GM12878 (cell line): ENCODE data around the gene KCNS1. TPM values are rescaled to one million over a fixed set of nuclear protein-coding genes. Genes with fewer than 3 reads are reported as not detected.

ENCODE experiments used
- ATAC-seq: fragments of 200-7000 bp; cut with Tn5 transposase; 3 replicates; pipeline ENCODE4 v1.9.1; 2020; ENCODE audit warnings: mild to moderate bottlenecking, moderate library complexity
- BruUV-seq: library from RNA; stranded (reverse); fragments of 400-500 nt; replicated peaks from 2 replicates; lab custom pipeline; 2021; lab: Mats Ljungman, UMichigan
- CTCF ChIA-PET: fragments of 300-600 bp; sonication (Branson Sonifier 250); formaldehyde crosslinking; extraction: SDS; loops from one replicate; lab custom pipeline; 2021; ENCODE audit warnings: inconsistent platforms; lab: Yijun Ruan, JAX
- POLR2A ChIA-PET: fragments of 350-600 bp; formaldehyde crosslinking; extraction: SDS; loops from one replicate; lab custom pipeline; 2021; ENCODE audit warnings: inconsistent platforms; lab: Charles Lee
- RAD21 ChIA-PET: fragments of 300-600 bp; sonication (Branson Sonifier 250); formaldehyde crosslinking; loops from one replicate; lab custom pipeline; 2023; ENCODE audit warnings: antibody characterized with exemption; ENCODE audit not compliant: unreplicated experiment; lab: Charles Lee
- SMC1A ChIA-PET: fragments of 300-600 bp; sonication (Branson Sonifier 250); formaldehyde crosslinking; loops from one replicate; lab custom pipeline; 2023; ENCODE audit not compliant: unreplicated experiment, uncharacterized antibody; lab: Charles Lee
- DNase-seq: peaks from one replicate; pipeline ENCODE4 v3.0.0-alpha.2; 2011; ENCODE audit warnings: low read depth, low spot score
- FAIRE-seq: peaks from 3 replicates; lab custom pipeline; 2011; peaks lifted over from hg19 to GRCh38; lab: Jason Lieb, UNC
- H2AFZ ChIP-seq: 2 replicates; pipeline ENCODE4 v1.6.0; 2011; ENCODE audit warnings: low read depth, low read length, control low read depth; ENCODE audit not compliant: control insufficient read depth
- H3K27ac ChIP-seq: 2 replicates; pipeline ENCODE4 v1.5.1; 2011; ENCODE audit warnings: control low read depth; ENCODE audit not compliant: control insufficient read depth, insufficient read depth
- H3K27me3 ChIP-seq, 2 experiments: replicated peaks in 1 of 2; 2 replicates each; pipeline versions ENCODE4 v1.6.0 to v1.6.1; 2011; ENCODE audit warnings: low read length in 1 of 2; ENCODE audit not compliant: control insufficient read depth in 2 of 2, insufficient read depth in 2 of 2
- H3K36me3 ChIP-seq, 2 experiments: 2 replicates each; pipeline ENCODE4 v1.5.1; 2011; ENCODE audit warnings: low read length in 1 of 2; ENCODE audit not compliant: control insufficient read depth in 2 of 2, insufficient read depth in 2 of 2
- H3K4me1 ChIP-seq: 2 replicates; pipeline ENCODE4 v1.6.1; 2011; ENCODE audit warnings: mild to moderate bottlenecking, low read length, moderate library complexity, mixed read lengths; ENCODE audit not compliant: control insufficient read depth, insufficient read depth
- H3K4me2 ChIP-seq: 2 replicates; pipeline ENCODE4 v1.6.0; 2011; ENCODE audit warnings: control low read depth; ENCODE audit not compliant: control insufficient read depth, insufficient read depth
- H3K4me3 ChIP-seq: fragments of 200-600 bp; sonication (generic); 2 replicates; pipeline ENCODE4 v1.5.1; 2016
- H3K79me2 ChIP-seq: 2 replicates; pipeline ENCODE4 v1.6.0; 2011; ENCODE audit warnings: low read length; ENCODE audit not compliant: control insufficient read depth, insufficient read depth
- H3K9ac ChIP-seq: 2 replicates; pipeline ENCODE4 v1.8.0; 2011; ENCODE audit warnings: low read length, control low read depth, mixed read lengths; ENCODE audit not compliant: control insufficient read depth, insufficient read depth
- H3K9me3 ChIP-seq: replicated peaks from 3 replicates; pipeline ENCODE4 v1.5.1; 2011; ENCODE audit warnings: mild to moderate bottlenecking, low read length; ENCODE audit not compliant: control insufficient read depth, insufficient read depth
- H4K20me1 ChIP-seq: 2 replicates; pipeline ENCODE4 v1.6.0; 2011; ENCODE audit not compliant: control insufficient read depth, insufficient read depth
- BHLHE40 ChIP-seq, 2 experiments: fragments of 450-650 bp in 1 of 2; IDR thresholded peaks; 2 replicates each; pipeline ENCODE4 v1.6.1; 2011 to 2017; ENCODE audit warnings: low read depth in 2 of 2, borderline replicate concordance in 1 of 2, improper control_type of control experiment in 1 of 2, low read length in 1 of 2, mild to moderate bottlenecking in 1 of 2
- BMI1 ChIP-seq: fragments of 450-650 bp; IDR thresholded peaks from 2 replicates; pipeline ENCODE4 v1.6.1; 2016; ENCODE audit warnings: mild to moderate bottlenecking, moderate library complexity, borderline replicate concordance
- CTCF ChIP-seq, 3 experiments: IDR thresholded peaks in 2 of 3; conservative IDR thresholded peaks in 1 of 3; 2 replicates each; pipeline ENCODE4 v1.5.1; 2011; ENCODE audit warnings: low read depth in 3 of 3, low read length in 3 of 3, mild to moderate bottlenecking in 3 of 3, control low read depth in 2 of 3, moderate library complexity in 2 of 3, inconsistent platforms in 1 of 3, mixed read lengths in 1 of 3; ENCODE audit not compliant: control insufficient read depth in 2 of 3, insufficient read depth in 1 of 3; ENCODE audit errors: extremely low read depth in 1 of 3
- EGR1 ChIP-seq, 2 experiments: IDR thresholded peaks; 1 replicate in 1 of 2; 2 replicates in 1 of 2; pipeline ENCODE4 v1.6.1; 2011 to 2012; ENCODE audit warnings: low read depth in 2 of 2, low read length in 2 of 2, borderline replicate concordance in 1 of 2, mild to moderate bottlenecking in 1 of 2, moderate library complexity in 1 of 2
- EP300 ChIP-seq, 2 experiments: fragments of 150-350 bp in 1 of 2; IDR thresholded peaks; 2 replicates each; pipeline ENCODE4 v1.6.1; 2011 to 2012; ENCODE audit warnings: low read depth in 2 of 2, low read length in 2 of 2, borderline replicate concordance in 1 of 2, improper control_type of control experiment in 1 of 2, inconsistent platforms in 1 of 2; ENCODE audit not compliant: control insufficient read depth in 1 of 2
- FOXM1 ChIP-seq: IDR thresholded peaks from 2 replicates; pipeline ENCODE4 v1.6.1; 2012; ENCODE audit warnings: low read depth, mild to moderate bottlenecking, inconsistent platforms, low read length, moderate library complexity
- LARP7 ChIP-seq: fragments of 450-650 bp; IDR thresholded peaks from 2 replicates; pipeline ENCODE4 v1.6.1; 2017; ENCODE audit warnings: mild to moderate bottlenecking
- NR2C1 ChIP-seq: fragments of 450-650 bp; IDR thresholded peaks from 2 replicates; pipeline ENCODE4 v1.6.1; 2017; ENCODE audit warnings: antibody characterized with exemption, mild to moderate bottlenecking, moderate library complexity
- NR2F1 ChIP-seq: fragments of 450-650 bp; conservative IDR thresholded peaks from 2 replicates; pipeline ENCODE4 v1.6.1; 2017; ENCODE audit warnings: mild to moderate bottlenecking
- PAX8 ChIP-seq: fragments of 450-650 bp; IDR thresholded peaks from 2 replicates; pipeline ENCODE4 v1.6.1; 2017; ENCODE audit warnings: mild to moderate bottlenecking, moderate library complexity
- PML ChIP-seq: IDR thresholded peaks from 2 replicates; pipeline ENCODE4 v1.6.1; 2012; ENCODE audit warnings: low read length, inconsistent platforms
- RBBP5 ChIP-seq: fragments of 200-600 bp; sonication (generic); conservative IDR thresholded peaks from 2 replicates; pipeline ENCODE4 v1.6.1; 2016
- SP1 ChIP-seq: IDR thresholded peaks from one replicate; pipeline ENCODE4 v1.6.1; 2011; ENCODE audit warnings: low read depth, low read length
- USF1 ChIP-seq: IDR thresholded peaks from 2 replicates; pipeline ENCODE4 v1.6.1; 2011; ENCODE audit warnings: borderline replicate concordance, low read depth, mild to moderate bottlenecking, moderate library complexity, mixed read lengths, low read length; ENCODE audit not compliant: insufficient read depth; ENCODE audit errors: extremely low read length
- ZBED1 ChIP-seq: IDR thresholded peaks from 2 replicates; pipeline ENCODE4 v1.6.1; 2016; ENCODE audit warnings: borderline replicate concordance
- ZNF592 ChIP-seq: fragments of 450-650 bp; IDR thresholded peaks from 2 replicates; pipeline ENCODE4 v1.6.1; 2017; ENCODE audit warnings: mild to moderate bottlenecking, moderate library complexity
- WGBS: methylation state at CpG from one replicate; pipeline ENCODE4 v1.1.6; 2016; ENCODE audit warnings: low lambda C conversion rate; ENCODE audit not compliant: insufficient replicate concordance, insufficient coverage; ENCODE audit errors: missing lambda C conversion rate; 5-methylcytosine and 5-hydroxymethylcytosine counted together
- in situ Hi-C: fragments of 300-500 bp; cut with MboI; formaldehyde crosslinking; loops from 9 replicates; pipeline ENCODE4 v1.14.3; 2018; ENCODE audit warnings: mixed read lengths
- intact Hi-C: fragments of 100-400 bp; cut with micrococcal nuclease; formaldehyde crosslinking; loops from one replicate; pipeline ENCODE4 v1.14.2; 2022; ENCODE audit not compliant: unreplicated experiment
- polyA plus RNA-seq, 11 experiments: library from polyadenylated mRNA; depleted of rRNA in 4 of 11; unstranded in 6 of 11; stranded (reverse) in 5 of 11; fragments of >200 nt; fragmentation: Nextera tagmentation in 4 of 11; fragmentation: Illumina TruSeq in 1 of 11; extraction: Ambion mirVana in 4 of 11; extraction: Trizol in 1 of 11; gene quantifications; 1 replicate in 1 of 11; 2 replicates in 10 of 11; pipeline versions ENCODE4 v1.2.1 to v1.2.3, GENCODE V29; 2011 to 2016; ENCODE audit warnings: inconsistent platforms in 2 of 11, missing spikeins in 2 of 11, low read depth in 1 of 11
- total RNA-seq, 4 experiments: library from RNA; depleted of rRNA in 3 of 4; stranded (reverse); fragments of >200 nt in 3 of 4; fragmentation: Illumina TruSeq in 1 of 4; extraction: Trizol in 1 of 4; gene quantifications; 2 replicates each; pipeline versions ENCODE4 v1.2.1 to v1.2.3, GENCODE V29; 2013 to 2021

The KCNS1 gene
- total and polyA plus RNA-seq, 10 of the 15 experiments (the other 5 are each of a cell fraction or from before 2014, with no cell fraction given), result not detected

GRCh38 chr20:45138561-45139300 lies 37.8 kb upstream of the KCNS1 start:
- no peak overlapping the region for H3K9ac ChIP-seq
- H3K27ac ChIP-seq, result no peak overlapping the region
- DNase-seq (no peak), FAIRE-seq (peak; percentile 13), ATAC-seq (peak; percentile 80)
- no peaks in the 10 kb centered on the region for H4K20me1 ChIP-seq
- ChIA-PET SMC1A (interaction anchor here (0.7 to 2.2 kb wide), 2 partner anchors 41 to 152 kb away, joined by 3 to 13 read pairs; no protein-coding TSS in a partner anchor), POLR2A (no interaction called here), CTCF (interaction anchor here (0.7 to 3.3 kb wide), 11 partner anchors 8 to 632 kb away, joined by 3 to 34 read pairs (median 3); no protein-coding TSS in a partner anchor), RAD21 (interaction anchor here (0.7 kb wide), 1 partner anchor 155 kb away, joined by 3 read pairs; no protein-coding TSS in a partner anchor)
- H3K36me3 ChIP-seq, result no peaks in the 10 kb centered on the region
- H3K9me3 ChIP-seq, result no peaks in the 10 kb centered on the region; the same call in 2 of the 3 replicates
- H3K79me2 ChIP-seq, result no peaks in the 10 kb centered on the region
- peaks cover 1 to 5% of the 10 kb centered on the region in 2 experiments; a peak in 3 of 4 replicates for H3K27me3 ChIP-seq
- intact Hi-C loops (loop anchor here (5.0 kb wide), 1 partner anchor 154 kb away; no protein-coding TSS in a partner anchor), in situ Hi-C loops (no loop called here)
- 19% methylated on average over 20 of the region's 20 CpGs for WGBS
- peak overlapping the region; percentile 33 for H2AFZ ChIP-seq
- no peak overlapping the region for H3K4me3 ChIP-seq
- no TSS peak for BruUV-seq
- H3K4me1 ChIP-seq, result no peaks in the 10 kb centered on the region
- 0 out of 2 replicates have a peak overlapping the region, but pooled peaks have one; percentile 17 for H3K4me2 ChIP-seq
- TF ChIP-seq LARP7, result no peak
- peak; percentile 94 for TF ChIP-seq NR2F1
- no peak for TF ChIP-seq ZBED1
- TF ChIP-seq ZNF592, result no peak
- no peak for TF ChIP-seq USF1
- TF ChIP-seq BHLHE40 (IDR thresholded peaks at IDR 0.05; ENCODE audit: borderline replicate concordance in 1 of 2, low read depth in 2 of 2, low read length in 1 of 2), result no peak
- TF ChIP-seq SP1, result no peak
- TF ChIP-seq CTCF (IDR thresholded peaks at IDR 0.05 in 2 of 3, conservative IDR thresholded peaks at IDR 0.05 in 1 of 3; ENCODE audit: control insufficient read depth in 2 of 3, extremely low read depth in 1 of 3, insufficient read depth in 1 of 3, low read depth in 3 of 3, low read length in 3 of 3), result peak; percentile 58 to 81 (median 80)
- TF ChIP-seq RBBP5, result no peak
- TF ChIP-seq EGR1 (IDR thresholded peaks at IDR 0.05; ENCODE audit: borderline replicate concordance in 1 of 2, low read depth in 2 of 2, low read length in 2 of 2), result no peak
- TF ChIP-seq PAX8, result no peak
- TF ChIP-seq EP300 (IDR thresholded peaks at IDR 0.05; ENCODE audit: borderline replicate concordance in 1 of 2, control insufficient read depth in 1 of 2, low read depth in 2 of 2, low read length in 2 of 2), result no peak
- TF ChIP-seq BMI1, result no peak
- TF ChIP-seq FOXM1, result no peak
- TF ChIP-seq PML, result no peak
- peak; percentile 90 for TF ChIP-seq NR2C1
